Posterior vena cava (tissue), 2 donors: ENCODE data around the gene GNG3. TPM values are rescaled to one million over a fixed set of nuclear protein-coding genes. Genes with fewer than 3 reads are reported as not detected.
"Not testable (repeated sequence)": the region's sequence is repeated elsewhere in the genome, so short reads cannot be mapped to it uniquely, and the experiment has no call there.

ENCODE experiments used
- DNase-seq: peaks from one replicate; pipeline ENCODE4 v3.0.0-alpha.2; 2020; ENCODE audit warnings: low spot score
- intact Hi-C, 2 donors: fragments of 100-400 bp; cut with DNase I; formaldehyde crosslinking; loops; one replicate each; pipeline versions ENCODE4 v1.14.1 to v1.14.2; 2022 to 2023
- long read RNA-seq, 2 donors: library from polyadenylated mRNA; unstranded; transcript quantifications; one replicate each; pipeline ENCODE4 v2.0.0, GENCODE V29; 2020 to 2021
- total RNA-seq, 2 donors: library from RNA; stranded (reverse); fragmentation: NEBNext Ultra II Directional; extraction: Animal tissue kit (Norgen Biotek cat#: 25700); gene quantifications; one replicate each; pipeline ENCODE4 v1.2.1, GENCODE V29; 2021
- donor health status: DM: yes; HTN: yes; CAD: no.
- donor health status: DM: yes; HTN: yes; CAD: no.

GNG3 gene
- total RNA-seq, result not detected
- long read RNA-seq, donor 1, result 0 reads
- long read RNA-seq, donor 2, partial matches to known transcripts, result 0 of 2 reads
- long read RNA-seq, donor 2, other reads (novel, unspliced or antisense), result 2 of 2 reads

- no peak for DNase-seq
- intact Hi-C loops, result no loop called here
Observed at GRCh38 chr11:62707277-62707861, at the start of gene GNG3, which contains the start of gene BSCL2. GNG3 (plus strand) TSS chr11:62707676; CDS start chr11:62708296, 620 bp downstream. BSCL2 (minus strand) TSS chr11:62707424; CDS start chr11:62707195, 229 bp downstream.

- peak; percentile 85 for DNase-seq
- intact Hi-C loops, result no loop called here
Observed at GRCh38 chr11:62664405-62665074, 42.9 kb upstream of the GNG3 start.

DNA sequence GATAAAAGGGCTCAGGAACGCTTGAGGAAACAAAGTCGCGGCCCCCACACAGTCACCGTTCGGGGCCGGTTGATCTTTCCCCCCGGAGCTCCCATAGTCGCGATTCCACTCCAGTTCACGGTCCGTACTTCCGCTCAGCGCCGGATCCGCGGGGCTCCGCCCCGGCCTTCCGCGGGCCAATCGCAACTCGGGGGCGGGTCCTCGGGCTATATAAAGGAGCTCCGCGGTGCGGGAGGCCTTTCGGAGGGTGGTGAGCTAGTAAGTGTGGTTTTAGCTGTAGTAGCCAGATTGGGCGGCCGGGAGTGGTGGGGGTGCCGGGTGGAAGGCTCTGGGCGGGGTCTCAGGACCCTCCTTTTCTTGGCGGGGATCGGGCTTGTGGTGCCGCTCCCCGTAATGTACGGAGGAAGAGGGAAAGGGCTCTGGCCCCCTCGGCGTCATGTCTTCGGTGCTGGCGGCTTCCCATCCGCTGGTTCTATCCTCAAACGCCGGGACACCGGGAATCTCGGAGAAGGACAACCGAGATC lies 42.3 kb upstream of the GNG3 start, which contains the start of the genes C11orf98 and CSKMT:
Gene C11orf98, minus strand, starts transcription at position 136 of the 524 bp plus-strand sequence. Its CDS starts 41 bp downstream, at position 95.
Gene CSKMT, plus strand, starts transcription at position 238 of the 524 bp plus-strand sequence. CDS start 568 bp downstream, outside the sequence.
- intact Hi-C loops, result no loop called here
- DNase-seq, result peak; percentile 98

DNA sequence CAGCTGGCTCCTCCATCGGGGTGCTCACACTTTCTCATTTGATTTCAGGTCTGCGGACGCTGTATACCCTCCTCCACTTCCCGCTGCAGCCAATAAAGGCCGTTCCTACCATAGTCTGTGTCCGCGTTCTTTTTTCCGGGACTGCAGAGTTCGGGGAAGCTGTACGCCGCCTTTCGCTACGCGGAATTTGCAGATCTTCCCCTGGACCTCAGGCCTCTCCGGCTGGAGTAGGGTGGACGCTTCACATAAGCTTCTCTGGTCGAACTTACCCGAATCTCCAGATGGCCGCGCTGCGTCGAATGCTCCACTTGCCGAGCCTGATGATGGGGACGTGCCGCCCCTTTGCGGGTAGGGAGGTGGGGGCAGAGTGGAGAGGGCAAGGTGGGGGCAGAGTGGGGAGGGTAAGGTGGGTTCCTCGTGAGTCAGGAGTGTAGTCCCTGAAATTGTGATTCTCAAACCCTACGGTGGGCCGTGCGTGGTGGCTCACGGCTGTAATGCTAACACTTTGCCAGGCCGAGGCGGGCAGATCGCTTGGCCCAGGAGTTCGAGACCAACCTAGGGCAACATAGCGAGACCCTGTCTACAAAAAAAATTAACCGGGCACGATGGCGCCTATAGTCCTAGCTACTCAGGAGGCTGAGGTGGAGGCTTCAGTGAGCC lies 41.7 kb upstream of the GNG3 start:
- peak; percentile 88 for DNase-seq
- intact Hi-C loops, result no loop called here

DNA sequence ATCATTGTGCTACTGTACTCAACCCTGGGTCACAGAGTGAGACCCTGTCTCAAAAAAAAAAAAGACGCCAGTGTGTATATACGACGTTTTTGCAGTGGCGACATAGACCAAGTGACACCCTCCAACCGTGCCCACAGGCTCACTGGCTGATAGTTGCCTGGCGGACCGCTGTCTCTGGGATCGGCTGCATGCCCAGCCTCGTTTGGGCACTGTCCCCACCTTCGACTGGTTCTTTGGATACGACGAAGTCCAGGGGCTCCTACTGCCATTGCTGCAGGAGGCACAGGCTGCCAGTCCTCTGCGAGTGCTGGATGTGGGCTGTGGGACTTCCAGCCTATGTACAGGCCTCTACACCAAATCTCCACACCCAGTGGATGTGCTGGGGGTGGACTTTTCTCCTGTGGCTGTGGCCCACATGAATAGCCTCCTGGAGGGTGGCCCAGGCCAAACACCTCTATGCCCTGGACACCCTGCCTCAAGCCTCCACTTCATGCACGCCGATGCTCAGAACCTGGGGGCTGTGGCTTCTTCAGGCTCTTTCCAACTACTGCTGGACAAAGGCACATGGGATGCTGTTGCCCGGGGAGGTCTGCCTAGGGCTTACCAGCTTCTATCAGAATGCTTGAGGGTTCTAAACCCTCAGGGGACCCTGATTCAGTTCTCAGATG lies 41.1 kb upstream of the GNG3 start:
- intact Hi-C loops, result no loop called here
- DNase-seq, result no peak

GRCh38 chr11:62667460-62667859 lies 40.0 kb upstream of the GNG3 start:
- DNase-seq, result no peak
- intact Hi-C loops, result no loop called here

- intact Hi-C loops, result no loop called here
- no peak for DNase-seq
Observed at GRCh38 chr11:62669420-62670161, 37.9 kb upstream of the GNG3 start.

GRCh38 chr11:62671236-62671607 lies 36.3 kb upstream of the GNG3 start:
- intact Hi-C loops, result no loop called here
- no peak for DNase-seq

DNA sequence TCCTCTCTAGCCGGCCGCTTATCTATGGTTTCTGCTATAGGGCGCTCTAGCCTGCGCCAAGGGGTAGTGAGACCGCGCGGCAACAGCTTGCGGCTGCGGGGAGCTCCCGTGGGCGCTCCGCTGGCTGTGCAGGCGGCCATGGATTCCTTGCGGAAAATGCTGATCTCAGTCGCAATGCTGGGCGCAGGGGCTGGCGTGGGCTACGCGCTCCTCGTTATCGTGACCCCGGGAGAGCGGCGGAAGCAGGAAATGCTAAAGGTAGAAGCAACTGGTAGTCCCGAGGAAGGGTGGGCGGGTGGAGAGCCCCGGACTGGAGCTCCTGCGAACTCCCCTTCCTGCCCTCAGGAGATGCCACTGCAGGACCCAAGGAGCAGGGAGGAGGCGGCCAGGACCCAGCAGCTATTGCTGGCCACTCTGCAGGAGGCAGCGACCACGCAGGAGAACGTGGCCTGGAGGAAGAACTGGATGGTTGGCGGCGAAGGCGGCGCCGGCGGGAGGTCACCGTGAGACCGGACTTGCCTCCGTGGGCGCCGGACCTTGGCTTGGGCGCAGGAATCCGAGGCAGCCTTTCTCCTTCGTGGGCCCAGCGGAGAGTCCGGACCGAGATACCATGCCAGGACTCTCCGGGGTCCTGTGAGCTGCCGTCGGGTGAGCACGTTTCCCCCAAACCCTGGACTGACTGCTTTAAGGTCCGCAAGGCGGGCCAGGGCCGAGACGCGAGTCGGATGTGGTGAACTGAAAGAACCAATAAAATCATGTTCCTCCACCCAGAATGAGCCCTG lies 35.7 kb upstream of the GNG3 start, which contains the start of the genes LBHD1 and UQCC3:
Gene LBHD1, minus strand, starts transcription at position 660 of the 782 bp plus-strand sequence. CDS start 2,236 bp downstream, outside the sequence.
Gene UQCC3, plus strand, starts transcription at position 66 of the 782 bp plus-strand sequence. Its CDS starts 73 bp downstream, at position 139.
- intact Hi-C loops, result no loop called here
- DNase-seq, result peak; percentile 90

- DNase-seq, result no peak
- intact Hi-C loops, result no loop called here
Observed at GRCh38 chr11:62673196-62673525, 34.3 kb upstream of the GNG3 start.

- intact Hi-C loops, DNase-seq: not testable (repeated sequence)
Observed at GRCh38 chr11:62675415-62675814, 32.1 kb upstream of the GNG3 start.

- no peak for DNase-seq
- intact Hi-C loops, result no loop called here
Observed at GRCh38 chr11:62676698-62677097, 30.8 kb upstream of the GNG3 start.

GRCh38 chr11:62677156-62677555 lies 30.3 kb upstream of the GNG3 start:
- DNase-seq, result no peak
- intact Hi-C loops, result no loop called here

DNA sequence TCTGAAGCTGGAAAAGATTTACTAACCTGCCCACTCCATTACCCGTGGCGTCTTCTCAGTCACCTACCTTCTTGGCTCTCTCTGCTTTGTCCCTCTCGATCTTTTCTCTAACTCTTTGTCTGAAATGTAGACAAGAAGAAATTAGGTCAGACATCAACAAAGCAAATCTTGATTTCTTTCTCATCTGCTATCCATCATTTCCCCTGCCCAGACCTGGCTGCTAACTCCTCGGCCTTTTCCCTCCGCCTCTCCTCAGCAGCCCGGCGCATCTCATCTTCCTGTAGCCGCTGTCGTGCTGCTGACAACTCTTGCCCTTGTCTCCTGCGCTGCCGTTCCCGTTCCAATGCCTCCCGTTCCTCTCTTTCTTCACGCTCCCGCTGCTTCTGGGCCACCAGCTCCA lies 29.8 kb upstream of the GNG3 start:
- DNase-seq, result no peak
- intact Hi-C loops, result no loop called here

DNA sequence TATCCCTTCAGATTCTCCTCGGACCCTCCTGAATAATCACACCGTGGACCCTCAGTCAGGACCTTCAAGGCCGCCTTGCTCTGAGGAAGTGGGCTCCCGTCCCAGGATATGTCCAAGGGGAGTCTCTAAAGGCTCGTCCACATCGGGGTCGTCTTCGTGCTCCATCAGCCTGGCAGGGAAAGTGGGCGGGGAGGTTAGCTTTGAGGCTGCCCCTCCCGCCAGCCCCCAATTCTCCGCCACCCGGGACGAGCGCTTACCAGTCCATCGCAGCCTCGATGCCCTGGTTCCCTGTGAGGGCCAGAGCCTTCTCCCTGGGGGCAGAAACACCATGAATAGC lies 29.1 kb upstream of the GNG3 start:
- intact Hi-C loops, result no loop called here
- no peak for DNase-seq

- intact Hi-C loops, result no loop called here
- peak; percentile 98 for DNase-seq
Observed at GRCh38 chr11:62678770-62679696, 28.4 kb upstream of the GNG3 start, which contains the start of gene UBXN1. UBXN1 (minus strand) TSS chr11:62679073; CDS start chr11:62678923, 150 bp downstream.

DNA sequence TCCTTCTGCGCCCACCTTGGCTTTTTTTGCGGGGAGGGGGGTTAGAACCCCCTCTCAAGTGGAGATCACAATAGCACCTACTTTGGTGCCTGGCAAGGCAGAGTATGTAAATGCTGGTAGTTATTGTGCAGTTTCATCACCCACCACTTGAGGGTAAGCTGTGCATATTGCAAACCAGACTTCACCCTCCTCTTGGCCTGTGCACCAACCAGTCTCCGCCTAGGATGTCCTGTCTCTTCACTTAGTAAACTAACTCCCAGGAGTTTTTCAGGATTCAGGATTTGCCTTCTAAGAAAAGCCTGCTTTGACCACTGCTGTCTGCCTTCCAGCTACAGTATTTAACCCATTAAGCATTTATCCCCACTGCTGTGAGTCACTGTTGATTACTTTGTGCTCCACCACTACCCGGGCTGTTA lies 26.6 kb upstream of the GNG3 start:
- intact Hi-C loops, result no loop called here
- DNase-seq, result no peak
